NCI-H526 treated with DMSO at 0.1 percent for 48 hours (cell line): ENCODE measurements around the gene TFF1.

ENCODE experiments used
- DNase-seq: peaks from one replicate; lab custom pipeline; 2025; lab: John Stamatoyannopoulos, UW

The TFF1 gene

GRCh38 chr21:42343963-42344510 lies 22.3 kb downstream of the TFF1 start:
- DNase-seq = no peak

GRCh38 chr21:42343556-42343955 lies 22.8 kb downstream of the TFF1 start:
- DNase-seq = no peak

- DNase-seq = no peak
Observed at GRCh38 chr21:42343101-42343500, 23.2 kb downstream of the TFF1 start.

GRCh38 chr21:42341776-42342542 lies 24.4 kb downstream of the TFF1 start:
- DNase-seq = no peak

- no peak for DNase-seq
Observed at GRCh38 chr21:42340187-42341050, 25.9 kb downstream of the TFF1 start.

GRCh38 chr21:42338729-42339715 lies 27.3 kb downstream of the TFF1 start:
- no peak for DNase-seq

GRCh38 chr21:42337830-42338728 lies 28.3 kb downstream of the TFF1 start:
- peak; percentile 93 for DNase-seq

GRCh38 chr21:42337276-42337675 lies 29.1 kb downstream of the TFF1 start:
- DNase-seq = no peak

GRCh38 chr21:42336054-42336453 lies 30.3 kb downstream of the TFF1 start:
- peak; percentile 99 for DNase-seq

- DNase-seq = no peak
Observed at GRCh38 chr21:42332557-42333317, 33.6 kb downstream of the TFF1 start.

GRCh38 chr21:42331660-42332059 lies 34.7 kb downstream of the TFF1 start:
- DNase-seq = no peak

GRCh38 chr21:42330380-42331371 lies 35.7 kb downstream of the TFF1 start:
- DNase-seq = no peak

GRCh38 chr21:42324896-42325295 lies 41.4 kb downstream of the TFF1 start:
- DNase-seq = no peak

GRCh38 chr21:42321845-42322244 lies 44.5 kb downstream of the TFF1 start:
- no peak for DNase-seq

- no peak for DNase-seq
Observed at GRCh38 chr21:42321231-42321630, 45.1 kb downstream of the TFF1 start.

GRCh38 chr21:42320791-42321190 lies 45.5 kb downstream of the TFF1 start:
- no peak for DNase-seq

- no peak for DNase-seq
Observed at GRCh38 chr21:42319851-42320572, 46.3 kb downstream of the TFF1 start.

GRCh38 chr21:42319376-42319775 lies 47.0 kb downstream of the TFF1 start:
- DNase-seq = no peak
